Erythroblast (primary cell): ENCODE results near the gene OR2AT4.

Experiments used
- GATA1 ChIP-seq: IDR thresholded peaks from 2 replicates; pipeline ENCODE4 v1.6.1; 2011; ENCODE audit warnings: low read depth, mild to moderate bottlenecking, control low read depth, low read length, moderate library complexity
- POLR2A ChIP-seq: IDR thresholded peaks from 2 replicates; pipeline ENCODE4 v1.6.1; 2011; ENCODE audit warnings: mild to moderate bottlenecking, low read length

GRCh38 chr11:75077316-75077715, 19.4 kb downstream of the OR2AT4 start:
- no peak for TF ChIP-seq POLR2A
- no peak for TF ChIP-seq GATA1
